GM12872 (cell line): ENCODE data around the gene DSP.

Source experiments
- TF ChIP-seq, protein P1 (sequence below): IDR thresholded peaks from 3 replicates; pipeline ENCODE4 v1.5.1; 2011; ENCODE audit warnings: low read depth, mild to moderate bottlenecking, low read length, moderate library complexity; ENCODE audit not compliant: insufficient read depth

DSP gene

DNA sequence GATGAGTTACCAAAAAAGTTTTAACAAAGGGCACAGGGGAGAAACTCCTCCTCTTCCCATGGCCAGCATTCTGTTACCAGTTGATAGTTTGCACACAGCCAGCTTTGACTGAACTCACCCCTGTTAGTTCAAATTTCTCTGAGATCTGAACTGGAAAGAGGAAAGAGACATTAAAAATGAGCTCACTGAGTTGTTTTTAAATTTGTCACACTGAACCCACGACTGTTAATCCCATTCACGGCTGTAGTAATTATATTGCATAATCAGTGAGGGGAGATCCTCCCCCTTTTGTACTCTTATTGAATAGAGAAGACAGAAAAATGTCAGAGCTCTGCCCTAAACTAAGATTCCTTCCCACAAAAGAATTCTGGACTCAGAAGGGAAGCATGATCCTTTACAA lies 17.5 kb upstream of the DSP start:
- TF ChIP-seq, protein P1, sequence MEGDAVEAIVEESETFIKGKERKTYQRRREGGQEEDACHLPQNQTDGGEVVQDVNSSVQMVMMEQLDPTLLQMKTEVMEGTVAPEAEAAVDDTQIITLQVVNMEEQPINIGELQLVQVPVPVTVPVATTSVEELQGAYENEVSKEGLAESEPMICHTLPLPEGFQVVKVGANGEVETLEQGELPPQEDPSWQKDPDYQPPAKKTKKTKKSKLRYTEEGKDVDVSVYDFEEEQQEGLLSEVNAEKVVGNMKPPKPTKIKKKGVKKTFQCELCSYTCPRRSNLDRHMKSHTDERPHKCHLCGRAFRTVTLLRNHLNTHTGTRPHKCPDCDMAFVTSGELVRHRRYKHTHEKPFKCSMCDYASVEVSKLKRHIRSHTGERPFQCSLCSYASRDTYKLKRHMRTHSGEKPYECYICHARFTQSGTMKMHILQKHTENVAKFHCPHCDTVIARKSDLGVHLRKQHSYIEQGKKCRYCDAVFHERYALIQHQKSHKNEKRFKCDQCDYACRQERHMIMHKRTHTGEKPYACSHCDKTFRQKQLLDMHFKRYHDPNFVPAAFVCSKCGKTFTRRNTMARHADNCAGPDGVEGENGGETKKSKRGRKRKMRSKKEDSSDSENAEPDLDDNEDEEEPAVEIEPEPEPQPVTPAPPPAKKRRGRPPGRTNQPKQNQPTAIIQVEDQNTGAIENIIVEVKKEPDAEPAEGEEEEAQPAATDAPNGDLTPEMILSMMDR = no peak

DNA sequence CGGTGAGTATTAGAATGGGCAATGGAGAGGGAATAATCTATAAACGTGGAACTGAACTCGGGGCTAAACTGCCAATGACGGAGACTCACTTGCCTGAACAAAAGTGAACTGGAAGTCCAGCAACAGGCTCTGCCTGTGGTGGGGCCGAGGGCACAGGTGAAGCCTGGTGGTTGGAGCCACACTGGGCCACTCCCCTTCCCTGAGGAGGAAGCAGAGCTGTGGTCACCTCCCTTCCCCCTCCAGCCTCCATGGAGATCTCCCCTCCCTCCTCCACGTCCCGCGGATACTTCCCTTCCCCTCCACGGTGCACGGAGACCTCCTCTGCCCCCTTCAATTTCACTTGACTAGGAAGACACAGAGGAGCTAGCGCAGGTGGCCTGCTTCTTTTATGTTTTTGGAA lies 14.7 kb upstream of the DSP start:
- TF ChIP-seq, protein P1 = no peak

DNA sequence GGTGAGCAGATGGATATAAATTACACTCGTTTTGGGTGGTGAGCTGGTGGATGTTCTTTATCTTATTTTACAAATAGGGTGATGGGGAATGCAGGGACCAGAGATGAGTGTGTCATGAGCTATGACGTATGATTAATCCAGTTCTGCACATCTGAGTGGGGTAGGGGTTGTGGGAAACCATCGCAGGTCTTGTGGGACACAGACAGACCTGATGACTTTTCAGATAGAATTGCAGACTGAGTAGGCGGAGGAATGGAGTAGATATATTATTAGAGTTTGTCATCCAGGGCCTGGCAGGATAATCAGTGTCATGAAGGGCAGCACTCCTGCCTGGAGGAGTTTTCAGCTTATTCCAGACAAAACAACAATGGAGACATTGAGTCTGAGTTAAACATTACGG lies 12.9 kb upstream of the DSP start:
- TF ChIP-seq, protein P1 = no peak

DNA sequence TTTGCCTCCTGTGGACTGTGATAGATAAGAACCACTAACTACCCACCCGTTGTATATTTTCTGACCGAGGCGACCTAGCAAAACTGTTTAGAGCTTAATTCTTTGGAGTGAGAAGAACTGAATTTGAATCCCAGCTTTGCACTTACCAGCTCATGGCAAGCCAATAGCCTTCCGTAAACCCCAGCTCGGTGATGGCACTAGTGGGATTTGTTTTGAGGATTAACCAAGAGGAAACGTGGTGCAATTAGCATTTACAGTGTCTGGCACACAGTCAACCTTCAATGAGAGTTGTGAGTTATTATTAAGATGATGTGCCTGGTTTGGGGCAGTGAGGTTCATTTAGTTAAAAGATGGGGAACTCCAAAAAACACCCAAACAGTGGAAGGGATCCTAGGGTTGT lies 12.3 kb upstream of the DSP start:
- TF ChIP-seq, protein P1 = no peak

DNA sequence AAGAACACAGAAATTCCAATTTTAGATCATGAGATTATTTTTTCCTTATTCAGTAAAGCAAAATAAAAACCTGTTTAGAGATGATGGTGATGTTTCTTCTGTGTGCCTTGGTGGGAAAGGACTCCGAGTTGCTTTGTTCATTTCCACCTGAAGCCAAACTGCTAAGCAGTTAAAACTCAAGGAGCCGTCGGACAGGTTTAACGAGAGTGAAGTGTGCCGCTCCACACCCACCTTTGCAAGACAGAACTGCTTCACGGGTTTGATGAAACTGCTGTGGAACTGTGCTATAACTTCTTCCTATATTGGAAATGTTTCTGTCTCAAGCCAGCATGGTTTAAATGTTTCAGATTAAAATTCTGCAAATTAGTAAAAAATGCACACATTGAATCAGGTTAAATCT lies 9.2 kb upstream of the DSP start:
- TF ChIP-seq, protein P1 = no peak

DNA sequence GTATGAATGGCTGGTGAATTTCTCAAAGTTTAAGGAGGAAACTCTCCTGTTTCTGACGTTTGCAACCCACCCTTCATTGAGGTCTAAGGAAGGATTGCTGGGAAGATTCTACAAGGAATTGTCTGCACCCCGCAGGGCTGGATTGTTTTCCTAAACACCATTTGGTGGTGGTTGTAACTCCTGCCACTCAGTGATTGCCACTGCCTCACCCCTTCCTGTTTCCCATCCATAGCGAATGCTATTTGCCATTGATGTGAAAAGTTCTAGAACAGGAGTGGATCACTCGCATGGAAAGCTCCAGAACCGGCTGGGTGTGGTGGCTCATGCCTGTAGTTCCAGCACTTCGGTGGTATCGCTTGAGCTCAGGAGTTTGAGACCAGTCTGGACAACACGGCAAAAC lies 8.7 kb upstream of the DSP start:
- TF ChIP-seq, protein P1 = no peak

DNA sequence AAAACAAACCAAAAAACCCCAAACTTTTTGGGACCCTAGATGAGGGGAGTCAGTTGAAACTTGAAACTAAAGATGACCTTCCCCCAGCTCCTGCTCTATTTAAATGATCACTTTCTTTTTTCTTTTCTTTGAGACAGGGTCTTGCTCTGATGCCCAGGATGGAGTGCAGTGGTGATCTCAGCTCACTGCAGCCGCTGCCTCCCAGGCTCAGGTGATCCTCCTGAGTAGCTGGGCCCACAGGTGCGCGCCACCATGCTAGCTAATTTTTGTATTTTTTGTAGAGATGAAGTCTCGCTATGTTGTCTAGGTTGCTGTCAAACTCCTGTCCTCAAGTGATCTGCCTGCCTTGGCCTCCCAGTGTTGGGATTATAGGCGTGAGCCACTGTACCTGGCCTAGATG lies 7.3 kb upstream of the DSP start:
- TF ChIP-seq, protein P1 = no peak

DNA sequence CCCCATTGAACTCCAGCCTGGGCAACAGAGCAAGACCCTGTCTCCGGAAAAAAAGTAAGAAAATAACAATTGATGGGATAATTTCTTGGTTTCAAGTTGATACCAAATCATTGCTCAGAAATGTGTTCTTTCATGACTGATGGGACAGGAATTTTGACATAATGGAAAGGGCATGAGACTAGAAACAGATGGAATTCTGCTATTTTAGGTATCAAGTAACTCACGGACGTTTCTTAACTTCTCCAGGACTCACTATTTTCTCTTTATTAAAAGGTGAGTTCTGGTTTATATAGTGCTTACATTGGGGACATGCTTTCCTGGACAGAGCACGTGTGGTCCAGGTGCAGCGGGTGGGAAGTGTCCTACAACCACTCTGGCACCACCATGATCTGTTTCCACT lies 6.0 kb upstream of the DSP start:
- TF ChIP-seq, protein P1 = no peak
